SK-N-SH (cell line): ENCODE data around the gene ATG7. TPM values are rescaled to one million over a fixed set of nuclear protein-coding genes. Genes with fewer than 3 reads are reported as not detected.

Experiments used
- CTCF ChIA-PET: fragments of 300-600, 350-600 bp; formaldehyde crosslinking; extraction: SDS; loops from one replicate; lab custom pipeline; 2021; lab: Yijun Ruan, JAX
- POLR2A ChIA-PET: fragments of 350-600 bp; sonication (Branson Sonifier 250); formaldehyde crosslinking; extraction: SDS; loops from one replicate; lab custom pipeline; 2020; ENCODE audit warnings: antibody characterized with exemption, inconsistent platforms; lab: Yijun Ruan, JAX
- DNase-seq: peaks from one replicate; pipeline ENCODE4 v3.0.0; 2012
- H2AFZ ChIP-seq: fragments of 200-600 bp; sonication (generic); 2 replicates; pipeline ENCODE4 v1.8.1; 2016; ENCODE audit warnings: antibody characterized with exemption, mild to moderate bottlenecking, low read depth
- H3F3A ChIP-seq: fragments of 200-600 bp; sonication (generic); replicated peaks from 2 replicates; pipeline ENCODE3; 2016; ENCODE audit warnings: antibody characterized with exemption, mild to moderate bottlenecking; ENCODE audit not compliant: insufficient read depth
- H3K27ac ChIP-seq, 2 experiments: fragments of 200-500 bp in 1 of 2; fragments of 200-600 bp in 1 of 2; sonication (Bioruptor generic) in 1 of 2; sonication (generic), shearing (Covaris generic) in 1 of 2; 2 replicates each; pipeline versions ENCODE4 v1.5.1 to v1.6.1; 2014 to 2016; ENCODE audit warnings: low read depth in 2 of 2, inconsistent platforms in 1 of 2, low read length in 1 of 2, mild to moderate bottlenecking in 1 of 2, mixed read lengths in 1 of 2
- H3K27me3 ChIP-seq: fragments of 200-600 bp; sonication (generic), shearing (Covaris generic); 2 replicates; pipeline ENCODE4 v1.6.1; 2016; ENCODE audit warnings: mixed run types; ENCODE audit not compliant: insufficient read depth
- H3K36me3 ChIP-seq, 2 experiments: fragments of 200-500 bp in 1 of 2; fragments of 200-600 bp in 1 of 2; sonication (Bioruptor generic) in 1 of 2; sonication (generic) in 1 of 2; replicated peaks in 1 of 2; 2 replicates each; pipeline versions ENCODE3 to v1.5.1; 2014 to 2016; ENCODE audit warnings: low read length in 1 of 2, mild to moderate bottlenecking in 1 of 2; ENCODE audit not compliant: insufficient read depth in 2 of 2, control insufficient read depth in 1 of 2
- H3K4me1 ChIP-seq, 2 experiments: fragments of 200-500 bp in 1 of 2; fragments of 200-600 bp in 1 of 2; sonication (Bioruptor generic) in 1 of 2; sonication (generic), shearing (Covaris generic) in 1 of 2; 2 replicates each; pipeline versions ENCODE4 v1.5.1 to v1.6.1; 2014 to 2016; ENCODE audit warnings: low read depth in 1 of 2, low read length in 1 of 2, mixed run types in 1 of 2; ENCODE audit not compliant: insufficient read depth in 2 of 2, control insufficient read depth in 1 of 2
- H3K4me2 ChIP-seq: fragments of 200-600 bp; sonication (generic), shearing (Covaris generic); 2 replicates; pipeline ENCODE4 v1.6.1; 2017; ENCODE audit warnings: mixed run types
- H3K4me3 ChIP-seq, 2 experiments: fragments of 200-500 bp in 1 of 2; fragments of 200-600 bp in 1 of 2; sonication (Bioruptor generic) in 1 of 2; sonication (generic), shearing (Covaris generic) in 1 of 2; 2 replicates each; pipeline versions ENCODE4 v1.5.1 to v1.8.1; 2014 to 2016; ENCODE audit warnings: low read depth in 2 of 2, inconsistent platforms in 1 of 2, low read length in 1 of 2, mild to moderate bottlenecking in 1 of 2, mixed read lengths in 1 of 2, moderate library complexity in 1 of 2
- H3K79me2 ChIP-seq: fragments of 200-600 bp; sonication (generic); 2 replicates; pipeline ENCODE4 v1.8.1; 2017; ENCODE audit warnings: mild to moderate bottlenecking; ENCODE audit not compliant: insufficient read depth
- H3K9ac ChIP-seq: fragments of 200-600 bp; sonication (generic); 2 replicates; pipeline ENCODE4 v1.6.1; 2017; ENCODE audit warnings: mixed run types
- H3K9me2 ChIP-seq: fragments of 200-600 bp; sonication (generic); 2 replicates; pipeline ENCODE4 v1.6.1; 2017; ENCODE audit warnings: mixed run types
- H3K9me3 ChIP-seq: fragments of 200-600 bp; sonication (generic); 2 replicates; pipeline ENCODE4 v1.6.1; 2017; ENCODE audit warnings: mixed run types, mild to moderate bottlenecking, moderate library complexity
- H4K20me1 ChIP-seq: fragments of 200-600 bp; sonication (generic); 2 replicates; pipeline ENCODE4 v1.6.1; 2017; ENCODE audit warnings: mild to moderate bottlenecking, mixed run types; ENCODE audit not compliant: insufficient read depth
- CHD2 ChIP-seq: fragments of 150-350 bp; IDR thresholded peaks from 2 replicates; pipeline ENCODE4 v1.6.1; 2018; ENCODE audit warnings: low read length; ENCODE audit not compliant: partially characterized antibody
- CTCF ChIP-seq: fragments of 200-600 bp; sonication (generic); IDR thresholded peaks from 2 replicates; pipeline ENCODE4 v1.6.1; 2017; ENCODE audit warnings: antibody characterized with exemption, mild to moderate bottlenecking, moderate library complexity
- ELF1 ChIP-seq: IDR thresholded peaks from 2 replicates; pipeline ENCODE4 v1.4.0; 2012
- EZH2phosphoT487 ChIP-seq: fragments of 200-600 bp; sonication (generic); IDR thresholded peaks from 2 replicates; pipeline ENCODE4 v1.6.1; 2017; ENCODE audit warnings: low read depth, mixed run types, mild to moderate bottlenecking, antibody characterized with exemption, moderate library complexity, borderline replicate concordance
- FOSL2 ChIP-seq: IDR thresholded peaks from 2 replicates; pipeline ENCODE4 v1.4.0; 2012; ENCODE audit warnings: low read depth, mild to moderate bottlenecking, moderate library complexity, borderline replicate concordance
- FOXM1 ChIP-seq: IDR thresholded peaks from 2 replicates; pipeline ENCODE4 v1.4.0; 2012; ENCODE audit warnings: low read depth, mild to moderate bottlenecking
- GATA2 ChIP-seq: sonication (generic); formaldehyde crosslinking; IDR thresholded peaks from 2 replicates; pipeline ENCODE4 v1.5.0; 2020; ENCODE audit warnings: mild to moderate bottlenecking, missing genetic modification reagents
- JUND ChIP-seq: IDR thresholded peaks from 2 replicates; pipeline ENCODE4 v1.4.0; 2012
- NFIC ChIP-seq: IDR thresholded peaks from 2 replicates; pipeline ENCODE4 v1.4.0; 2012; ENCODE audit warnings: borderline replicate concordance
- PBX3 ChIP-seq: IDR thresholded peaks from 2 replicates; pipeline ENCODE4; 2012
- POLR2AphosphoS5 ChIP-seq: IDR thresholded peaks from 2 replicates; pipeline ENCODE4 v1.6.1; 2012; ENCODE audit warnings: low read depth, low read length
- RAD21 ChIP-seq: IDR thresholded peaks from 2 replicates; pipeline ENCODE4 v1.6.1; 2012; ENCODE audit warnings: mild to moderate bottlenecking, low read length
- RCOR1 ChIP-seq: fragments of 150-350 bp; IDR thresholded peaks from 2 replicates; pipeline ENCODE4 v1.6.1; 2017; ENCODE audit warnings: antibody characterized with exemption, low read length
- REST ChIP-seq: IDR thresholded peaks from 2 replicates; pipeline ENCODE4 v1.6.1; 2012; ENCODE audit warnings: mild to moderate bottlenecking, low read depth, low read length, moderate library complexity
- SMC3 ChIP-seq: IDR thresholded peaks from 2 replicates; pipeline ENCODE4 v1.6.1; 2012; ENCODE audit warnings: low read depth, low read length, improper control_type of control experiment
- TAF1 ChIP-seq: IDR thresholded peaks from 2 replicates; pipeline ENCODE4 v1.6.1; 2012; ENCODE audit warnings: low read depth, mild to moderate bottlenecking, low read length, moderate library complexity, borderline replicate concordance
- TCF12 ChIP-seq: IDR thresholded peaks from 2 replicates; pipeline ENCODE4 v1.4.0; 2012
- WGBS: methylation state at CpG from one replicate; pipeline ENCODE4 v1.1.6; 2017; ENCODE audit warnings: low lambda C conversion rate; 5-methylcytosine and 5-hydroxymethylcytosine counted together
- polyA plus RNA-seq, 3 experiments: library from polyadenylated mRNA; depleted of rRNA; stranded (reverse); fragments of >200 nt; gene quantifications; 2 replicates each; pipeline ENCODE4 v1.2.3, GENCODE V29; 2012

ATG7 gene
- polyA plus RNA-seq, 1 of the 3 experiments (the other 2 are of a cell fraction) = 29.5 TPM

GRCh38 chr3:11424277-11424676 is 152.1 kb downstream of the ATG7 start:
- Histone ChIP-seq H3K4me2 (no peak overlapping the region), H3K4me1 (peaks cover 0 to 5% of the 10 kb centered on the region in 2 experiments; a peak in 1 of 4 replicates), H3K27me3 (no peaks in the 10 kb centered on the region), H3K9ac (no peak overlapping the region), H3K27ac (no peak overlapping the region), H3K36me3 (peaks cover 12% of the 10 kb centered on the region in 2 experiments), H4K20me1 (no peaks in the 10 kb centered on the region)
- WGBS = 96% methylated on average over 2 of the region's 2 CpGs
- no peak for DNase-seq
- CTCF ChIA-PET = no interaction called here
- TF ChIP-seq NFIC = no peak
- no peak for TF ChIP-seq JUND
- TF ChIP-seq RCOR1 = no peak
- no peak for TF ChIP-seq ELF1
- TF ChIP-seq TCF12 = no peak
- TF ChIP-seq, all 33 proteins: peak for 0
- Histone ChIP-seq H3K4me3 (no peak overlapping the region), H3F3A (no peaks in the 10 kb centered on the region), H3K9me2 (no peaks in the 10 kb centered on the region), H3K9me3 (no peaks in the 10 kb centered on the region), H3K79me2 (no peaks in the 10 kb centered on the region), H2AFZ (no peak overlapping the region)
- POLR2A ChIA-PET = no interaction called here

GRCh38 chr3:11430207-11430606 is 158.0 kb downstream of the ATG7 start:
- Histone ChIP-seq H3K27ac (no peak overlapping the region), H3K9me3 (no peaks in the 10 kb centered on the region), H3K36me3 (peaks cover 12% of the 10 kb centered on the region in 2 experiments), H4K20me1 (no peaks in the 10 kb centered on the region), H3K4me3 (no peak overlapping the region), H3K27me3 (no peaks in the 10 kb centered on the region), H2AFZ (no peak overlapping the region), H3K4me1 (peaks cover 8 to 13% of the 10 kb centered on the region in 2 experiments; a peak in 3 of 4 replicates), H3K9me2 (no peaks in the 10 kb centered on the region), H3K79me2 (no peaks in the 10 kb centered on the region), H3K9ac (no peak overlapping the region), H3K4me2 (no peak overlapping the region), H3F3A (no peaks in the 10 kb centered on the region)
- WGBS = 93% methylated on average over 6 of the region's 6 CpGs
- ChIA-PET POLR2A (no interaction called here), CTCF (interaction anchor here (0.9 kb wide), 1 partner anchor 44 kb away, joined by 3 read pairs; no protein-coding TSS in a partner anchor)
- DNase-seq = no peak
- no peak for TF ChIP-seq CTCF
- no peak for TF ChIP-seq RCOR1
- no peak for TF ChIP-seq ELF1
- TF ChIP-seq SMC3 = no peak
- TF ChIP-seq TAF1 = no peak
- TF ChIP-seq GATA2 = no peak
- TF ChIP-seq CHD2 = no peak
- no peak for TF ChIP-seq POLR2AphosphoS5
- no peak for TF ChIP-seq RAD21
- TF ChIP-seq PBX3 = no peak
- no peak for TF ChIP-seq REST
- TF ChIP-seq EZH2phosphoT487 = no peak
- TF ChIP-seq FOSL2 = no peak
- no peak for TF ChIP-seq JUND
- no peak for TF ChIP-seq FOXM1
